ENCODE measurements around the gene KCNK4. TPM values are rescaled to one million over a fixed set of nuclear protein-coding genes. Genes with fewer than 3 reads are reported as not detected.

KCNK4 gene
- total RNA-seq, 1 donor from 2014 or later: not detected

DNA sequence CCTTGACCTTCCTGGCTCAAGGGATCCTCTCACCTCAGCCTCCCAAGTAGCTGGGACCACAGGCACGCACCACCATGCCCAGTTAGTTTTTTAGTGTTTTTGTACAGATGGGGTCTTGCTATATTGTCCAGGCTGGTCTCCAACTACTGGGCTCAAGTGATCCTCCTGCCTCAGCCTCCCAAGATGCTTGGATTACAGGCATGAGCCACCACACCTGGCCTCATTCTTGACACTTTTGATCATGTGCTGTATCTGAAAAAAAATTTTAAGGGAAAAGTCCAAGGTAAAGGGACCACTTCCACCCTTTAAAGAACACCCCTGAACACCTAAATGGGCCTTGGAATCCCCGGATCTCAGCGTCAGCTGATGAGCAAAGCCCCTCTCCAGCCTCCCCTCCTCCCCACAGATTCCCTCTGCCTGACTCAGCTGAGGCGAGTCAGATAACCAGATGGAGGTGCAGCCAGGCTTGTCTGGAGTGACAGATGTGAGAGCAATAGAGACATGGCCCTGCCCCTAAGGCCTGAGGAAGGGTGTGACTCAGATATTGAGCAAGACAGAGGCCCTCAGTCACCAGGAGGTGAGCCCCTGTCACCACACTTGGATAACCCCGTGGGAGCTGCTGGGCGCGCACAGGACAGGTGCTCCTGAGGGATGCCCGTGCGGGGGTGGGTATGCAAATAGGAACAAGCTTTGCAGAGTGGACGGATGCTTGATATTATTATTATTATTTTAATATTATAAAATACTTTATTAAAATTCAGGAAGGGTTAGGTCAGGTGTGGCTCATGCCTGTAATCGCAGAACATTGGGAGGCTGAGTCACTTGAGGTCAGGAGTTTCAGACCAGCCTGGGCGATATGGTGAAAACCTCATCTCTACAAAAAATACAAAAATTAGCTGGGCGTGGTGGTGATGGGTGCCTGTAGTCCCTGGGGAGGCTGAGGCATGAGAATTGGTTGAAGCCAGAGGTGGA is 43.9 kb downstream of the KCNK4 start:
- Mint-ChIP-seq H3K27ac (peak overlapping the region; percentile 94), H3K36me3 (no peaks in the 10 kb centered on the region), H3K27me3 (peaks cover 7% of the 10 kb centered on the region), H3K4me3 (peak overlapping the region; percentile 63), H3K4me1 (ENCODE audit: unreplicated experiment) (peaks cover 11% of the 10 kb centered on the region), H3K9me3 (no peaks in the 10 kb centered on the region)
- TF ChIP-seq, protein P1, sequence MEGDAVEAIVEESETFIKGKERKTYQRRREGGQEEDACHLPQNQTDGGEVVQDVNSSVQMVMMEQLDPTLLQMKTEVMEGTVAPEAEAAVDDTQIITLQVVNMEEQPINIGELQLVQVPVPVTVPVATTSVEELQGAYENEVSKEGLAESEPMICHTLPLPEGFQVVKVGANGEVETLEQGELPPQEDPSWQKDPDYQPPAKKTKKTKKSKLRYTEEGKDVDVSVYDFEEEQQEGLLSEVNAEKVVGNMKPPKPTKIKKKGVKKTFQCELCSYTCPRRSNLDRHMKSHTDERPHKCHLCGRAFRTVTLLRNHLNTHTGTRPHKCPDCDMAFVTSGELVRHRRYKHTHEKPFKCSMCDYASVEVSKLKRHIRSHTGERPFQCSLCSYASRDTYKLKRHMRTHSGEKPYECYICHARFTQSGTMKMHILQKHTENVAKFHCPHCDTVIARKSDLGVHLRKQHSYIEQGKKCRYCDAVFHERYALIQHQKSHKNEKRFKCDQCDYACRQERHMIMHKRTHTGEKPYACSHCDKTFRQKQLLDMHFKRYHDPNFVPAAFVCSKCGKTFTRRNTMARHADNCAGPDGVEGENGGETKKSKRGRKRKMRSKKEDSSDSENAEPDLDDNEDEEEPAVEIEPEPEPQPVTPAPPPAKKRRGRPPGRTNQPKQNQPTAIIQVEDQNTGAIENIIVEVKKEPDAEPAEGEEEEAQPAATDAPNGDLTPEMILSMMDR (conservative IDR thresholded peaks at IDR 0.05): no peak
- DNase-seq (ENCODE audit: extremely low spot score, unreplicated experiment): peak; percentile 73

DNA sequence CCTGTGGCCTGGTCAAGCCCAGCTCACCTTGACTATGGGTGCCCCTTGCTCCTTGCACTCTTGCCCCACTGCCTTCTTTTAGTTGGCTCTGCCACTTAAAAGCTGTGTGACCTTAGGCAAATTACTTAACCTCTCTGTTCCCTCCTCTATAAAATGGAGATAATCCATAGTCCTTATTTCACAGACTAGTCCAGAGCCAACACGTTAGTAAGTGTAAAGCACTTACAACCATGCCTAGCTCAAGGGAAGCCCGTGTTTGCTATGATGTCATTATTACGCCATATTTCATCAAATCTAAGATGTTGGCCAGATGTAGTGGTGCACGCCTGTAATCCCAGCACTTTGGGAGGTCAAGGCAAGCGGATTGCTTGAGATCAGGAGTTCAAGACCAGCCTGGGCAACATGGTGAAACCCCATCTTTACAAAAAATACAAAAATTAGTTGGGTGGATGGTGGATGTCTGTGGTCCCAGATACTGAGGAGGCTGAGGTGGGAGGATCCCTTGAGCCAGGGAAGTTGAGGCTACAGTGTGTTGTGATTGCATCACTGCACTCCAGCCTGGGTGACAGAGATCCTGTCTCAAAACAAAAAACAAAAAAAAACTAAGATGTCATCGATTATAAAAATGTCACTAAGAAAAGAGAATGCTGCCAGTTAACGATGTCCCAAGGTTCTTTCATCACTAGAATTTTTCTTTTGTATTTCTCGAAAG is 46.6 kb downstream of the KCNK4 start:
- TF ChIP-seq, protein P1 (conservative IDR thresholded peaks at IDR 0.05): no peak
- Mint-ChIP-seq H3K4me3 (no peak overlapping the region), H3K9me3 (no peaks in the 10 kb centered on the region), H3K27me3 (peaks cover 7% of the 10 kb centered on the region), H3K36me3 (no peaks in the 10 kb centered on the region), H3K27ac (peak overlapping the region; percentile 71), H3K4me1 (ENCODE audit: unreplicated experiment) (peaks cover 9% of the 10 kb centered on the region)
- no peak for DNase-seq (ENCODE audit: extremely low spot score, unreplicated experiment)

DNA sequence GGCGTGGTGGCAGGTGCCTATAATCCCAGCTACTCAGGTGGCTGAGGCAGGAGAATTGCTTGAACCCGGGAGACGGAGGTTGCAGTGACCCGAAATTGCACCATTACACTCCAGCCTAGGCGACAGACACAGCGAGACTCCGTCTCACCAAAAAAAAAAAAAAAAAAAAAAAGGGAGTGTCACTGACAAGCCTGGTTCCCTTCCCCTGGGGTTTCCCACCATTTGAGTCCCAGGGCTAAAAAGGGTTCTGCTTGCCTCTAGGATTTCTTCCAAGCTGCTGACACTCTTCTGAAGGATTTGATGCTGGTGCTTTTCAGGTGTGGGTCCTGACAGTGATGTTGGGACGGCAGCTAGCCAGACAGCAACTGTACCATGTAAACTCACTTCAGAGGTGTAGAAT is 47.6 kb downstream of the KCNK4 start:
- Mint-ChIP-seq H3K27me3 (peaks cover 7% of the 10 kb centered on the region), H3K27ac (peak overlapping the region; percentile 71), H3K4me1 (ENCODE audit: unreplicated experiment) (peaks cover 9% of the 10 kb centered on the region), H3K36me3 (no peaks in the 10 kb centered on the region), H3K4me3 (no peak overlapping the region), H3K9me3 (no peaks in the 10 kb centered on the region)
- no peak for DNase-seq (ENCODE audit: extremely low spot score, unreplicated experiment)
- TF ChIP-seq, protein P1 (conservative IDR thresholded peaks at IDR 0.05): no peak

DNA sequence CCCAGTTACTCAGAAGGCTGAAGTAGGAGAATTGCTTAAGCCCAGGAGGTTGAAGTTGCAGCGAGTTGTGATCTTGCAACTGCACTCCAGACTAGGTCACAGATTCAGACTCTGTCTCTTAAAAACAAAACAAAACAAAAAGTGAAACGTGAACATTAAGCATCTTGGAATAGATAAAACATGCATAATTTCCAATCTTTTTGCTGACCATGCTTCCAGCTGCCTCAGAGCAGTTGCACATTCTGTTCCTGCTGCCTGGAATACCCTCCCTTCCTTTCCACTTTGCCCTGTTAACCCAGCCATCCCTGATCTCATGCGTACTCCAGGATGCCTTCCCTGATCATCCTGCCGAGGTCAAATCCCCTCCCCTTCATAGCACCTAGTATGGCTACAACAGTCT is 48.2 kb downstream of the KCNK4 start:
- peak overlapping the region; percentile 71 for H3K27ac Mint-ChIP-seq
- no peaks in the 10 kb centered on the region for H3K9me3 Mint-ChIP-seq
- no peaks in the 10 kb centered on the region for H3K36me3 Mint-ChIP-seq
- no peak for DNase-seq (ENCODE audit: extremely low spot score, unreplicated experiment)
- TF ChIP-seq, protein P1 (conservative IDR thresholded peaks at IDR 0.05): no peak
- no peak overlapping the region for H3K4me3 Mint-ChIP-seq
- H3K27me3 Mint-ChIP-seq: peaks cover 7% of the 10 kb centered on the region
- peaks cover 9% of the 10 kb centered on the region for H3K4me1 Mint-ChIP-seq (ENCODE audit: unreplicated experiment)

DNA sequence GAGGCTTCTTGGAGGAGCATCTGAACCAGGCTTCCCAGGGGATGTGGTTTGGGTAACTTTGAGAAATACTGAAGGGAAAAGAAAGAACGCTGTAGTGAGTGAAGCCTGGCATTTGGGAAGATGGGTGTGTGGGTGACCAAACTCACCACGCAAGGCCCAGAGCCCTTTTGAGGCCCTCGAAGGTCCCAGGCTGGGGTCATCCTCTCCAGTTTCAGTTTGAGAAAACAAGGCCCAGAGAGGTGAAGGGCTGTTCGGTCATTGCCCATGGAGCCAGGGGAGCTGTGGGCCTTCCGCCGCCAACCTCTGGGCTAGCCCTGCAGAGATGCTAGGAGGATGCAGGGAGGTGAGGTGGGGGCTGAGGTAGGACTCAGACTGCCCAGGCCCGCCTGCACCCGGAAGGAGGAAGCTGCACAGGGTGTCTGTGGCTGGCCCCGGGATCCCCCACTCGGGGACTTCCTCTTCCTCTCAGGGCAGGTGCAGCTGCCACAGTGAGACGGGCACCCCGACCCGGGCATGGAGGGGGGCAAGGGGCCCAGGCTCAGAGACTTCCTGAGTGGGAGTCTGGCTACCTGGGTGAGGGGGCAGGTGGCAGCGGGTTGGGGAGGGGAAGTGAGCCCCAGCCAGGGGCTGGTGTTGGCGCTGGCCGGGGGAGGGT is 48.8 kb downstream of the KCNK4 start, which contains the start of gene CCDC88B:
TSS of gene CCDC88B (plus strand) at position 451 of the 655 bp plus-strand sequence. CDS start at position 514, 63 bp downstream.
- Mint-ChIP-seq H3K36me3 (no peaks in the 10 kb centered on the region), H3K9me3 (no peaks in the 10 kb centered on the region), H3K27me3 (peaks cover 7% of the 10 kb centered on the region), H3K4me1 (ENCODE audit: unreplicated experiment) (peaks cover 8% of the 10 kb centered on the region), H3K27ac (peak within 1 kb of the TSS; percentile 71), H3K4me3 (no peak within 1 kb of the TSS)
- no peak for DNase-seq (ENCODE audit: extremely low spot score, unreplicated experiment)
- TF ChIP-seq, protein P1 (conservative IDR thresholded peaks at IDR 0.05): no peak

Measured in type B pancreatic cell (in vitro differentiated cells).